ENCODE data around the gene PERM1. TPM values are rescaled to one million over a fixed set of nuclear protein-coding genes. Genes with fewer than 3 reads are reported as not detected.

PERM1 gene
- total RNA-seq, 1 experiment from 2014 or later = not detected

Small RNAs within 50 kb of the gene (small RNA-seq; reads per million reads assigned to genes)
- 0 reads per million in 2 experiments for gene AL645608.3

Other genes starting within 250 kb of the PERM1 start
- 1.4 and 4.9 TPM in 2 replicates for gene SAMD11, start 58.2 kb downstream of the PERM1 start, total RNA-seq (2014; rRNA removed; shearing (Covaris generic))
- 98.5 and 99.0 TPM in 2 replicates for gene NOC2L, start 22.8 kb downstream of the PERM1 start, total RNA-seq (2014; rRNA removed; shearing (Covaris generic))
- 7.2 and 10.1 TPM in 2 replicates for gene KLHL17, start 21.5 kb downstream of the PERM1 start, total RNA-seq (2014; rRNA removed; shearing (Covaris generic))
- 0.43 and 0.84 TPM in 2 replicates for gene PLEKHN1, start 15.6 kb downstream of the PERM1 start, total RNA-seq (2014; rRNA removed; shearing (Covaris generic))
- 10.6 and 13.5 TPM in 2 replicates for gene HES4, start 18.0 kb upstream of the PERM1 start, total RNA-seq (2014; rRNA removed; shearing (Covaris generic))
- 5.3 TPM in 2 replicates for gene ISG15, start 31.4 kb upstream of the PERM1 start, total RNA-seq (2014; rRNA removed; shearing (Covaris generic))
- 37.8 and 48.0 TPM in 2 replicates for gene AGRN, start 38.0 kb upstream of the PERM1 start, total RNA-seq (2014; rRNA removed; shearing (Covaris generic))
- 0.20 TPM in 1 of 2 replicates, not detected in the other for gene RNF223, start 92.2 kb upstream of the PERM1 start, total RNA-seq (2014; rRNA removed; shearing (Covaris generic))
- gene C1orf159, start 134.0 kb upstream of the PERM1 start, total RNA-seq (2014; rRNA removed; shearing (Covaris generic)) = 3.9 and 5.5 TPM in 2 replicates
- gene TTLL10, start 191.8 kb upstream of the PERM1 start, total RNA-seq (2014; rRNA removed; shearing (Covaris generic)) = not detected in 2 replicates
- gene TNFRSF18, start 224.5 kb upstream of the PERM1 start, total RNA-seq (2014; rRNA removed; shearing (Covaris generic)) = not detected in 2 replicates
- not detected in 2 replicates for gene TNFRSF4, start 232.1 kb upstream of the PERM1 start, total RNA-seq (2014; rRNA removed; shearing (Covaris generic))
- 81.0 and 83.6 TPM in 2 replicates for gene SDF4, start 249.9 kb upstream of the PERM1 start, total RNA-seq (2014; rRNA removed; shearing (Covaris generic))

All from NCI-H460 (cell line).